Bronchial epithelial cell (primary cell): Measurements from ENCODE around the gene BBX. TPM values are rescaled to one million over a fixed set of nuclear protein-coding genes. Genes with fewer than 3 reads are reported as not detected.

ENCODE experiments used
- DNase-seq: peaks from one replicate; pipeline ENCODE4 v3.0.0-alpha.2; 2010; ENCODE audit warnings: low read depth
- FAIRE-seq: peaks from 2 replicates; lab custom pipeline; 2011; peaks lifted over from hg19 to GRCh38; lab: Jason Lieb, UNC
- H3K27me3 ChIP-seq: 2 replicates; pipeline ENCODE4 v1.5.1; 2011; ENCODE audit warnings: low read length; ENCODE audit not compliant: control insufficient read depth, insufficient read depth
- H3K36me3 ChIP-seq: 2 replicates; pipeline ENCODE4 v1.5.1; 2011; ENCODE audit warnings: low read length; ENCODE audit not compliant: control insufficient read depth, insufficient read depth
- H3K4me3 ChIP-seq: 2 replicates; pipeline ENCODE4 v1.5.1; 2011; ENCODE audit warnings: mild to moderate bottlenecking, low read depth, low read length, control low read depth
- CTCF ChIP-seq: IDR thresholded peaks from 2 replicates; pipeline ENCODE4 v1.5.1; 2011; ENCODE audit warnings: mild to moderate bottlenecking, moderate library complexity, low read length, control low read depth, inconsistent platforms; ENCODE audit not compliant: insufficient read depth, severe bottlenecking
- total RNA-seq: library from RNA; depleted of rRNA; stranded (reverse); fragments of >200 nt; gene quantifications from 2 replicates; pipeline ENCODE4 v1.2.1, GENCODE V29; 2014

Gene BBX
- total RNA-seq, 1 donor from 2014 or later, result 49.5 TPM

GRCh38 chr3:107822308-107822707, 299.5 kb downstream of the BBX start:
- Histone ChIP-seq H3K27me3 (peaks cover 2% of the 10 kb centered on the region), H3K36me3 (no peaks in the 10 kb centered on the region), H3K4me3 (no peak overlapping the region)
- DNase-seq (no peak), FAIRE-seq (no peak)
- TF ChIP-seq CTCF, result no peak

- H3K36me3 ChIP-seq, result no peaks in the 10 kb centered on the region
- no peak for FAIRE-seq
- H3K27me3 ChIP-seq, result peaks cover 2% of the 10 kb centered on the region
- no peak for TF ChIP-seq CTCF
- DNase-seq, result no peak
- no peak overlapping the region for H3K4me3 ChIP-seq
Measured at GRCh38 chr3:107824822-107825371, 302.1 kb downstream of the BBX start.

GRCh38 chr3:107825556-107825955, 302.8 kb downstream of the BBX start:
- H3K27me3 ChIP-seq, result peaks cover 2% of the 10 kb centered on the region
- TF ChIP-seq CTCF, result no peak
- FAIRE-seq (no peak), DNase-seq (no peak)
- no peak overlapping the region for H3K4me3 ChIP-seq
- H3K36me3 ChIP-seq, result no peaks in the 10 kb centered on the region

- Histone ChIP-seq H3K27me3 (peaks cover 2% of the 10 kb centered on the region), H3K36me3 (no peaks in the 10 kb centered on the region), H3K4me3 (no peak overlapping the region)
- no peak for FAIRE-seq
- no peak for DNase-seq
- no peak for TF ChIP-seq CTCF
Measured at GRCh38 chr3:107826727-107827126, 304.0 kb downstream of the BBX start.

GRCh38 chr3:107829185-107829584, 306.4 kb downstream of the BBX start:
- H3K27me3 ChIP-seq, result peaks cover 2% of the 10 kb centered on the region
- FAIRE-seq, result no peak
- H3K4me3 ChIP-seq, result no peak overlapping the region
- TF ChIP-seq CTCF, result no peak
- no peak for DNase-seq
- H3K36me3 ChIP-seq, result no peaks in the 10 kb centered on the region

- DNase-seq (no peak), FAIRE-seq (no peak)
- Histone ChIP-seq H3K36me3 (no peaks in the 10 kb centered on the region), H3K4me3 (no peak overlapping the region), H3K27me3 (no peaks in the 10 kb centered on the region)
- TF ChIP-seq CTCF, result no peak
Measured at GRCh38 chr3:107831590-107831989, 308.8 kb downstream of the BBX start.
